Non-pigmented ciliary epithelial cell (primary cell): ENCODE data around the gene CRYGN.

ENCODE experiments used
- DNase-seq: peaks from one replicate; pipeline ENCODE4 v3.0.0-alpha.2; 2010; ENCODE audit warnings: low read depth

CRYGN gene, protein sequence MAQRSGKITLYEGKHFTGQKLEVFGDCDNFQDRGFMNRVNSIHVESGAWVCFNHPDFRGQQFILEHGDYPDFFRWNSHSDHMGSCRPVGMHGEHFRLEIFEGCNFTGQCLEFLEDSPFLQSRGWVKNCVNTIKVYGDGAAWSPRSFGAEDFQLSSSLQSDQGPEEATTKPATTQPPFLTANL

DNA sequence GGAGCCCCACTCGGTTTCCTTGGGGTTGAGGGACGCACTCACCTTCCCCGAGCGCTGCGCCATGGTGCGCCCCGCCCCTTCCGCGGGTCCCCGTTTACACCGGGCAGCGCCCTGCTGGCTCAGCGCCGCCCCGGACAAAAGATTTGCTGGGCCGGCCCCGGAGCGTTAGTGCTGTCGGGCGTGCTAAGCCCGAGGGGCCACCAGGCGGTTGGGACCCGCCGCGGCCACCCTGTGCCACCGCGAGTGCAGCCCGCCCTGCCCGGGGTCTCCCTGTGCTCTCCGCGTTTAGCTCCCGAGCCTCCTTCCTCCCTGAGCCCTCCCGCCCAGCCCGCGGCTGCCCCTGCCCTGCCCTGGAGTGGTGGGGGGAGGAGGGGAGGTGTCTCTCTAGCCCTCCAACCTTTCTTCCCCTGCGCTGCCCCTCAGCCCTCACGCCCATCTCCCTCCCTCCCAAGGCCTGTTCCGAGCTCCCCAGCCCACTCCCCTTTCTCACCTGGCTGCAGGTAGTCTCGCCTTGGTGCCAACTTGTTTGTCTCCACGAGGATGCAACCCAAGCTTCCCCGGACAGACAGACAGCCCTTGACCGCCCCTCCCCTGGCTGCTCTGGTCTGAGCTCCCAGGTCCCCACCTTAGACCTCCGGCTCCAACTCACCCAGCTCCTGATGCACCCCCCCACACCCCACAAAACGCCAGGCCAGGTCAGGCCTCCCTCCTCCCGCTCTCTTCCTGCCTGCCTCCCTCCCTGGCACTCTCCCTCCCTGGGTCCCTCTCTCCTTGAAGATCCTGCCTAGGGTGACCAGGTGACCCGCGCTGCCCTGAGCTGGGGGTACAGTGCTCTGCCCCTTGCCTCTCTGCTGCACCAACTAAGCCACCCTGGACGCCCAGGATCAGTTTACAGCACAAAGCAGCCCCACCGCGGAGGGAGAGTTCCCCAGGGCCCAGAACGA lies at the start of gene CRYGN:
Gene CRYGN (minus strand): TSS at position 287 of the 944 bp plus-strand sequence. CDS start 224 bp downstream, at position 63.
- DNase-seq: no peak

DNA sequence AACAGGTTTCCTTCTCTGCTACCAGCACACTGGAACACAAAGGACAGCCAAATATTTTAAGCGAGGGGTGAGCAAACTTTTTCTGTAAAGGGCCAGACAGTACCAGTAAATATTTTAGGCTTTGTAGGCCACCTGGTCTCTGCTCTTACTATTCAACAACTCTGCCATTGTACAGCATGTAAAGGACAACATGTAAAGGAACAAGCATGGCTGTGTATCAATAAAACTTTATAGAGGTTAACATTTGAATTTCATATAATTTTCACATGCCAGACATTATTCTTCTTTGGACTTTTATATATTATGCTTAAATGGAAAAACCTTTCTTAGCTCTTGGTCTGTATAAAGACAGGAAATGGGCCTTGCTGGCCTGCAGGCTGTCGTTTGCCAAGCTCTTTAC lies 49.6 kb upstream of the CRYGN start:
- no peak for DNase-seq

DNA sequence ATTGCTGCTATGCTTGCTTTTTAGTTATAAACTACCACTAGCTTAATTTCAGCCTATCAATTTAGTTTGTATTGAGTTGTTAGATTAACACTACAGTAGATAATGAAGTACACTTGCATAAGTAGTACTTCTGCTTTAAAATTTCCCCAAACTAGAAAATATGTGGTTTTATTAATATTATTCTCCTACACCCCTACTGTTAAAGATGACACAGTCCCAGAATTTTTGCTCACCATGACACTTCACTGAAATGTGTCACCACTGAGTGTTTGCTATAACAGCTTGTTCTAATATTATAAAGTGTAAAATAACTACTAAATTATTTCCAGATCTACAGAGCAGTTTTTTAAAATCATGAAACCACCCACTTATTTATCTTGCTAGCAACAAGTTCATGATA lies 48.2 kb upstream of the CRYGN start:
- no peak for DNase-seq

DNA sequence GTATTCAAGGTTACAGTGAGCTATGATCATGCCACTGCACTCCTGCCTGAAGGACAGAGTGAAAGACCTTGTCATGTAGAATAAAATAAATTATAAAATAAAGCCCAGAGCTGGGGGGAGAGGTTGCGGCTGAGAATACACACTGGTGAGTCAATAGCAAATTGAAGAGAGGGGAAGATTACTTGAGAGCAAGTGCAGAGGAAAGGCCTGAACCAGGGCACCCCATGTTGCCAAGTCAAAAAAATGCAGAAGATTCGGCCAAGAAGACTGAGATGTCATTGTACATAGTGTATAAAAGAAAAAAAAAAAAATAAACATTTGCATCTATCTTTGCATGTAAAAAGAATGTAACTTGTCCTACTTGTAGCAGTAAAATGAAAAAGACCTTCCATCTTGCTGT lies 47.3 kb upstream of the CRYGN start:
- no peak for DNase-seq

DNA sequence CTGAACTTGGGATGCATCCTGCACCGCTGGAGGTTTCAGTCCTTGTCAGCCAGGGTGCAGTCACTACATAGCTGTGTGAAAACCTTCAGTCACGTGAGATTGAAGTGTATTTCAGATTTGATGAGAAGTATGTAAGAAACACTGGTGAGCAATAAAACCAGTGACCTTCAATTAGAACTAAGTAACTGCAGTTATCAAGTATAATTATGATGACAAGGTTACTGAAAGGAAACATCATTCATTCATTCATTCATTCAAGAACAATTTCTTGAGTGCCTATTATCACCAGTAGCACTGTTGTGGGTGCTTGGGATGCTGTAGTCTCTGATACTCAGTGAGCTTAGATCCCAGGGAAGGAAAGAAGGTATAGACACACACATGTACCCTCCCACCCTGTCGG lies 46.1 kb upstream of the CRYGN start:
- DNase-seq: no peak

DNA sequence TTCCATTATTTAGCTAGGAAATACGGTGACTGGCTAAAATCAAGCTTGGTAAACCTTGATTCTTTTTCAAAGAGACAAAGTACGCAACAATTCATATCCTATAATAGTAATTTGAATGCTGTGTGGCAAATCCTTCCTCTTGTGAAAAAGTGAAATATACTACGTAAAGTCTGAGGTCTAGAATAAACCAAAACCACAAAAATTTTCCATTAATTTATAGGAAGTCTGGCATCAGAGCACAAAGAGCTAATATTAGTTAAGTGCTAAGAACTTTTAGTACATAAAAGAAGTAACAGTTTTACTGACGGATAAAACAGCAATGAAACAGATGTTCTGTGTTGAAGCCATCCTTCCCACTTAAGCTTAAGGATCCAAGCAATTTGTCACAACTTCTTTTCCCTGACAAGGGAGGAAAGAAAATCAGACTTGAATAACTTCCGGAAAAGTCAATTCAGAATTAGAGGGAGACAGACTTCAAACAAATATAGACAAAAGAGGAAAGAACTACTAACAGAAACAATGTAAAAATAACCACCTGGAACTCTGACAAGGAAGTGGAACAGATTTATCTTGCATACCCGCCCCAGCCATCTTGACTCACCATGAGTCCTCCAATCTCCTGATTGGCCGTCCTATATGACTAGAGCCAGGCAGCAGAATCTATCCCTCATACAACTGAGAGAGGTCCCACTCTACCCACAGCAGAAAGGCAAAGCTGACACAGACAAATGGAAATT lies 45.2 kb upstream of the CRYGN start:
- DNase-seq: peak; percentile 63

DNA sequence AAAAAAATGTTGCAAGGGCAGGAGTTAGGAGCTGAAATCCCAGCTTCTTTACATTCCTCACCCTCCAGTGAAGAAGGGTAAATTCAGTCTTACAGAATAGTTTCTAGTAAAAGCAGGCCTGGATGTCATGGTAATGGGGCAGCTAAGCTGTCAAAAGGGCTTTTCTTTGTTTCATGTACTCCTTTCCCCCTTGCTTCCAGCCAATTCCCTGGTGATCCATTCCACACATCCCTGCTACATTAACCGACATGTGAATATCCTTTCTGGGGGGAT lies 43.7 kb upstream of the CRYGN start:
- DNase-seq: no peak

DNA sequence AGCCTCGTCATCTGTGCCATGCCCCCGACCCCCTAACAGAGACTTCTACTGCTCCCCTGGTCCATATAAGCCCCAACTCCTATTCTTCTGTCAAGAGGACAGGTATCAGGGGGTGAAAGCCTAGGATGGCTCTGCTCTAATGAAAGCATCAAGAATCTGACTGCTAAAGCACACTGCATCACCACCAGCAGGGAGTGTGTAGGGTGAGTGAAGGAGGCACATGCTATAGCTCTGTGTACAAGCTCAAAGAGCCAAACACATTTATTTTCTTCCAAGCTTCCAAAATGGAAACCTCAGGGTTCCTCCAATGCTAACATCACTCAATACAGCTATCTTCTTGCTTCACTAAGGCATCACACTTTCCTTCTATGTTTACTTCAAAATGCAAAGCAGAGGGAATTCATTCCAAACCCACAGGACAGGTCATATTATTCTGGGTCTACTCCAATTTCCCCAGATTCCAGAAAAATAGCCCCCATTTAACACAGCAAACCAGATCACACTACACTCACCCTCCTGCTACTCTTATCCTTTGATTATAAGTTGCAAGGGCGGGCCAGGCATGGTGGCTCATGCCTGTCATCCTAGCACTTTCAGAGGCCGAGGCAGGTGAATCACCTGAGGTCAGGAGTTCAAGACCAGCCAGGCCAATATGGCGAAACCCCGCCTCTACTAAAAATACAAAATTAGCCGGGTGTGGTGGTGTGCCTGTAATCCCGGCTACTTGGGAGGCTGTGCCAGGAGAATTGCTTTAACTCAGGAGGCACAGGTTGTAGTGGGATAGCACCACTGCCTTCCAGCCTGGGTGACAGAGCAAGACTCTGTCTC lies 43.2 kb upstream of the CRYGN start:
- no peak for DNase-seq

DNA sequence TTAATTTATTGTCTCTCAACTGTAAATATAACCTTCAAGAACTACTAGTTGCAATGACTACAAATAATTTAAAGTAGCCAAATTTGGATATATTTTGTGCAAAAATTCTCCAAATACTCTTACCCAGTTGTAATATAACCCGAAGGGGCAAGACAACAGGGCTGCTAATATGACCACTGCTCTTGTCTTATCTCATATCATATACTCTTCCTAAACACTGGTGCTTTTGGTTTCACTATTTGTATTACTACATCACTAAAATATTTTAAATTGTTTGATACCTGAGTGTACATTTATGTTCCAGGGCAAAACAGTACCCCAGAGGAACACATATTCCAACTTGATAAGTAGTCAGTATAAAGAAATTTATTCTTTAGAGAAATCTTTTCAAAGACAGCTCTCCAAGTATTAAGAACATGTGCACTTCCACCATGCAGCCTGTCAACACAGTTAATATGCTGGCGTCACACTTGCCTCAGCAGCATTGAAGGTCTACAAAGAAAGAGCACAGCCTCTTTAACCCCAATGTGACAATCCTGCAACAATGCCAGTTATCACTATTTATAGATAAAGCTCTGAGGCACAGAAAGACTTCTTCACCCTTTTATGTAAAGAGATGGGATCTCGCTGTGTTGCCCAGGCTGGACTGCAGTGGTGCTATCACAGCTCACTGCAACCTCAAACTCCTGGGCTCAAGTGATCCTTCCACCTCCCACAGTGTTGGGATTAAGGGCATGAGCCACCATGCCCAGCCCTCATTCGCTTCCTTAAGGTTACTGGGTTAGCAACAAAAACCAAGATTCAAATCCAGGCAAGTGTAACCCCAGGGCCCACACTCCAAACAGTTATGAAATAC lies 41.9 kb upstream of the CRYGN start:
- no peak for DNase-seq

DNA sequence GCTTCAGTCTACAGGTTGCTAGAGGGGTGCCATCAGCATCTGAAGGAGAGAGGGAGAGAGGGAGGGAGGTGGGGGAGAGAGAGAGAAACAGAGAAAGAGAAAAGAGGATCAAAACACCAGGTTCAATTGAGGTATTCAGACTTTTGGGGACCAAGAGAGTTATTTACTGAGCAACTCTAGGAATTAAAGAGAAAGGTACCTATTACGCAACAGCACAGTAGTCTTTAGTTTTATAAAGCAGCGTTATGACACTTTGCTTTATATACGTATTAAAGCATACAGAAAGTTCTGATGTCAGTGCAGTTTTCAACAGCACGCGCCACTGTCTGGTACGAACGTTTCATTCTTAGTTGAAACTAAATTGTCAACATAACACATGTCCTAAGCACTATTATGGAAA lies 37.9 kb upstream of the CRYGN start:
- no peak for DNase-seq

DNA sequence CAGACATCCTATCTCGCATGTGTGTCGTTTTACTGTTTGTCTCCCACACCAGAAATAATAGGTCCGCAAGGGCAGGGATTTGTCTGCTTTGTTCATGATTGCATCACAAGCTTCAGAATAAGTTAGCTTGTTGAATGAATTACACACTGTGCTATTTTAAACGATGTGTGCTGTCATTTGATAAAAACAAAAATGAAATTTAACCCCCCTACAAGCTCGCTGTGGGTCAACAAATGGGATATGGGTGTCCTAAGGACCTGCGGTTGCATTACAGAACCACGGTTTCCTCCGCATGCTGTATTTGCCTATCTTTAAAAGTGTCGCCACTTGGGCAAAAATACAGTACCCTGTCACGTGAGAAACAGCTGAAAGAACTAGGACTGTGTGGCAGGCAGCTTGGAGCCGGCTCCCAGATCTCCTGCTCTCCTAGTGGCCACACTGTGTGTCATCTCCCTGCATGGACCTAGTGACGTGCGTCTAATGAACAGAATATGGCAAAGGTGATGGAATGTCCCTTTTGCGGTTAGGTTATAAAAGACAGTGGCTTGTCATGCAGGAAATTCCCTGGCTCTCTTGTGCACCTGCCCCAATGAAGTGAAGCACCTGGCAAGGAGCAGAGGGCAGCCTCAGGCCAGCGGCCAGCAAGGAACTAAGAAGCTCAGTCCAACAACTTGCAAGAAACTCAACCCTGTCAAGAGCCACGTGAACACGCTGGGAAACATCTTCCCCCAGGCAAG lies 32.9 kb upstream of the CRYGN start:
- no peak for DNase-seq

DNA sequence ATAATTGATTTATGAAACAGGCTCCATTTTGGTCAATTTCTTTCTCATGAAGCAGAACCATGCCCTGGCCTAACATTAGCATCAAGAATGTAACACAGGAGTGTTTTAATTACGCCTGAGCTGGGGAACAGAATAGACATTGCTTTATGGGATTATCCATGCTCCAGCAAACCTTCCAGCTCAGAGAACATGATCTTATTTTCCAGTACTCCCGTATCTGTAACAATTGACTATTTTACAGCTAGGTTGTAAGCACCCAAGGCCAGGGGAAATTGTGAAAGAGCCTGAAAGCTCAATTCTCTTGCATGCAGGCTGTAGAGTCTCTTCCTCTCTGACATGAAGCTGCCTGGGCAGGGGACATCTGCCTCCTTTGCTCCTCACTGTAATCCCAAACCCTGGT lies 30.8 kb upstream of the CRYGN start:
- DNase-seq: no peak

DNA sequence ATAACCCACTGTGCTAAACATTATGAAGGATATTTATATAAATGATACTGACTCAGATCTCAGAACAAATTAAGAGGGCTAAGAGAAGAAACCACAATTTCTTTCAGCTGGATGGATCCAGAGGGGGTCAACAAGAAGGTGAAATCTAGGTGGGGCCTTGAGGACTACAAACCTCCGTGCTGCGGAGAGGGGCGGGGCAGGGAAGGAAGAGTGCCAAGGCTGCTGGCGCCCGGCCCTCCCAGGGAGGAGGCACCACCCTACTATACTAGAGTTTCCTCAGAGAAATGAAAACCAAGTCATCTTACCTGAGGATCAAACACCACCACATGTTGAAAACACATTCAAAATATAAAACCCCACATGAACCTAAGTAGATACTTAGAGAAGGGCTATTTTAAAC lies 29.3 kb upstream of the CRYGN start:
- DNase-seq: no peak

DNA sequence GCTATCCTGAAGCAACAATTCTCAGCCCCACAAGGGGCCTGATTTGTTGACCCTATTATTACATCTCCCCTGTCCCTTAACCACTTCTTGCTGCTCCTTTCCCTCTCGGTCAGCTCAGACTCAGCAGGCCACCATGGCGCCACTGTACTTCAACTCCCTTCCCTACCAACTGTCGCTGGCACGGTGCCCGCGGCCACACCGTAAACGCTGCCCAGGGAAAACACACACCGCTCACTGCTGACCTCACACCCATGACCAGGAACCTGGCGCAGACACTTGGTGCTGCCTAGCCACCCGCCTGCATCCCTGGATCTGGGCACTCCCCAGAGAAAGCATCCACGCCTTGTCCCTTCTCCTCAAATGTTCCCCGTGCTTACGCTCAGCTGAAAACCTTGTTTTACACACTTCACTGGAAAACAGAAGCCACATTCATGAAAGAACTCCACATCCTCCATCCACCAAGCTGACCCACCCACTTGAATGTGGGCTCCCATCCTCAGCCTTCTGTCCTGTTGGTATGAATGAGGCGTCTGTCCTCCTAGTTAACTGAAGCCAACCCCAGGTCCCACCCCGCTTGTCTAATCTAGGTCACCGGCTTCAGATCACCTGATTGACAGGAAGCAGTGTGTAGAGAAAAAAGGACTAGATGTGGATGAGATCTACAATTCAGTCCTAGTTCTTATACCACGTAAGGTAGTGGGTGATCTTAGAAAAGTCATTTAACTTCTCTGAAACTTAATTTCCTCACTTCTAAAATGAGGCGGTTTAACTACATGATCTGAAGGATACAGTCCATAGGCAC lies 28.5 kb upstream of the CRYGN start:
- DNase-seq: no peak

DNA sequence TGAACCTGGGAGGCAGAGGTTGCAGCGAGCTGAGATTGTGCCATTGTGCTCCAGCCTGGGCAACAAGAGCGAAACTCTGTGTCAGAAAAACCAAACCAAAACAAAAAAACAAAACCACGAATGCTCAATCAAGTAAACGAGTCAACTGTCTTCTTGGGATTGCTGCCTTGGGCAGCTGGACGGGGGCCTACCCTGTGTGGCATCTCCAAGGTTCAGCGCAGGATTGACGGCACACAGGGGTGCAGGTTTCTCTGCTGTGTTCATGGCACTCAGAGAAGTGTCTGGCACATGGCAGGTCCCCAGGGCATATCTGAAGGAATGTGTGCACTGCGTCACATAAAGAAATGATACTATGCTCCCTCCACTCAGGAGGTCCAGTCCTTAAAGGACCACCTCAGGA lies 25.2 kb upstream of the CRYGN start:
- no peak for DNase-seq

DNA sequence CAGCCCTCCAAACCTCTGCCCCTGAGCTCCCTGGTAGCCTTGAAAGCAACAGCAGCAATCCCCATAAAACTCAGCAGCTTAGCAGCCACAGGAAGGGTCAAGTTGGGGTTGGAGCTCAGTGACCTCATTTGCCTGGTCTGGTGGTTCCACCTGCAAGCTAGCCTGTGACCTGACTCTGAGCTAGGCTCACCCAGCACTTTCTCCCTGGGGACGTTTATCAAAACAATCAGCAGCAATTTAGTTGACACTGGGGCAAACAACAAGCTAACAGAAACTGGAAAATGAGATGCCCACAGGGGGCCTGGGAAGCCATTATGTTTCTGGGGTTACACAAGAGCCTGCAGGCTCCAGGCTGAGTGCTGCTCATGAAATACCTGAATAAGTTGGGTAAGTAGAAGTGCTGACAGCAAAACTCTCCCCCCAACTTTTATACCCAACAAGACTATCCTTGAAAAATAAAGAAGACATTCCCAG lies 22.4 kb upstream of the CRYGN start:
- no peak for DNase-seq

DNA sequence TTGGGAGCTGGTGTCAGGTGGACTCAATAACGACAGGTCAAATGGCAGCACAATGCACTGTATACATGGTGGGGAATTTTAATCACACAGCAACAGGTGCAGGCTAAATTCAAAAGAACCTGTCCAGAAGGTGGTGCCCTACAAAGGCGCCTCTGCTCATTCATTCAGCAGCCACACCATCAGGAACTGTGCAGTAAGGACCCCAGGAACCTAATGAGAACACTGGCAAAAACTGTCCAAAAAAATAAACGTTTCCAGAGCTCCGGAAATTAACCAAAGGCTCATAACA lies 21.9 kb upstream of the CRYGN start:
- DNase-seq: no peak

DNA sequence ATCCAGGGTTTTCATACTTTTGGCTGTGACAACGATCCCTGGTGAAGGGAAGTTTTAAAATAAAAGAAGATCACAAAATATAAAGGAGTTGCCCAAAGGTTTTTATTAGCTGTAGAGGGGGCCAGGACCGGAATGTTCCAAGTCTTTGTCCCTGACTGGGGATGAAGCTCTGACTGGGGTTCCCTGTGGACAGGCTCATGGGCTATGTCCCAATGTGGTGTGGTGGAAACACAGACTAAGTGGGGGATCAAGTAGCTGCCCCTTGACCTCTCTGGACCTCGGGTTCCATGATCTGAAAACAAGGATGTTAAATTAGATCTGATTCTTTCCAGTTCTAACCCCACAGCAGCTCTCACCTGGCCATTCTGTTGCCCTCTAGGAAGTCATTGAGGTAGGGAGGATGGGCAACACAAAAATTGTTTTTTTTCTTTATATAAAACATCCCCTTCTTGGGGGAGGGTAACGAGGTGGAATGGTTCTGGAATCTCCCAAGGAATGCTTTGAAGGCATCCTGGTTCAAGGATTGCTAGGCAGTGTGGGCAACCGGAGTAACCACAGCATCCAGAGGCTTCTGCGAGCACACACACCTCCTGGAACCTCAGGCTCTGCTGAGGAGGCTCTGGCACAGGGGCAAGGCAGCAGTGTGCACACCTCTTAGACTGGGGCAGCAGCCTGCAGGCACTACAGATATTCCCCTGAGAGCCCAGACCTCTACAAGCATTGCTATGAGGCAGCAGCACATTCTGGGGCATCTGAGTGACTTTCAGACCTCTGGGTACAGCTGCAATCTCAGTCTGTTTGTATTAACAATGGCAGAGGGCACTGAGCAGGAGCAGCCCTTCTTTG lies 21.4 kb upstream of the CRYGN start:
- DNase-seq: no peak

DNA sequence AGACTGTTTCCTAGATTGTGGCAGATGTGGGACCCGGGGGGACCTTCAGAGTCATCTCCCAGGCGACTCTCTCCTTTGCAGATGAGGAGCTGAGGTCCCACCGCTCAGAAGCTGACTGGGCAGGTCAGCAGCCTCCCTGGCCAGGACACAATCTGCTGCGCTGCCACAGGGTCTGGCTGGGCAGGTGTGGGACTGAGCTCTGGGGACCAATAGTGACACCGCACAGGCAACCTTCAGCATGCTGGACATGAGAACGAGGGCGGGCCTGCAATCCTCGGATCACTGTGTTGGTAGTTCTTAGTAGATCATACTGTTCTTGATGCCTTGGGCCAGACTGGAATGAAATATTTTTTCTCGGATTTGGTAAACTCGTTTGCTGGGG lies 20.5 kb upstream of the CRYGN start:
- no peak for DNase-seq
